SK-N-SH (cell line): ENCODE measurements around the gene TBXA2R. TPM values are rescaled to one million over a fixed set of nuclear protein-coding genes. Genes with fewer than 3 reads are reported as not detected.

Experiments used
- CTCF ChIA-PET: fragments of 300-600, 350-600 bp; formaldehyde crosslinking; extraction: SDS; loops from one replicate; lab custom pipeline; 2021; lab: Yijun Ruan, JAX
- POLR2A ChIA-PET: fragments of 350-600 bp; sonication (Branson Sonifier 250); formaldehyde crosslinking; extraction: SDS; loops from one replicate; lab custom pipeline; 2020; ENCODE audit warnings: antibody characterized with exemption, inconsistent platforms; lab: Yijun Ruan, JAX
- DNase-seq: peaks from one replicate; pipeline ENCODE4 v3.0.0; 2012
- H2AFZ ChIP-seq: fragments of 200-600 bp; sonication (generic); 2 replicates; pipeline ENCODE4 v1.8.1; 2016; ENCODE audit warnings: antibody characterized with exemption, mild to moderate bottlenecking, low read depth
- H3F3A ChIP-seq: fragments of 200-600 bp; sonication (generic); replicated peaks from 2 replicates; pipeline ENCODE3; 2016; ENCODE audit warnings: antibody characterized with exemption, mild to moderate bottlenecking; ENCODE audit not compliant: insufficient read depth
- H3K27ac ChIP-seq, 2 experiments: fragments of 200-500 bp in 1 of 2; fragments of 200-600 bp in 1 of 2; sonication (Bioruptor generic) in 1 of 2; sonication (generic), shearing (Covaris generic) in 1 of 2; 2 replicates each; pipeline versions ENCODE4 v1.5.1 to v1.6.1; 2014 to 2016; ENCODE audit warnings: low read depth in 2 of 2, inconsistent platforms in 1 of 2, low read length in 1 of 2, mild to moderate bottlenecking in 1 of 2, mixed read lengths in 1 of 2
- H3K27me3 ChIP-seq: fragments of 200-600 bp; sonication (generic), shearing (Covaris generic); 2 replicates; pipeline ENCODE4 v1.6.1; 2016; ENCODE audit warnings: mixed run types; ENCODE audit not compliant: insufficient read depth
- H3K36me3 ChIP-seq, 2 experiments: fragments of 200-500 bp in 1 of 2; fragments of 200-600 bp in 1 of 2; sonication (Bioruptor generic) in 1 of 2; sonication (generic) in 1 of 2; replicated peaks in 1 of 2; 2 replicates each; pipeline versions ENCODE3 to v1.5.1; 2014 to 2016; ENCODE audit warnings: low read length in 1 of 2, mild to moderate bottlenecking in 1 of 2; ENCODE audit not compliant: insufficient read depth in 2 of 2, control insufficient read depth in 1 of 2
- H3K4me1 ChIP-seq, 2 experiments: fragments of 200-500 bp in 1 of 2; fragments of 200-600 bp in 1 of 2; sonication (Bioruptor generic) in 1 of 2; sonication (generic), shearing (Covaris generic) in 1 of 2; 2 replicates each; pipeline versions ENCODE4 v1.5.1 to v1.6.1; 2014 to 2016; ENCODE audit warnings: low read depth in 1 of 2, low read length in 1 of 2, mixed run types in 1 of 2; ENCODE audit not compliant: insufficient read depth in 2 of 2, control insufficient read depth in 1 of 2
- H3K4me2 ChIP-seq: fragments of 200-600 bp; sonication (generic), shearing (Covaris generic); 2 replicates; pipeline ENCODE4 v1.6.1; 2017; ENCODE audit warnings: mixed run types
- H3K4me3 ChIP-seq, 2 experiments: fragments of 200-500 bp in 1 of 2; fragments of 200-600 bp in 1 of 2; sonication (Bioruptor generic) in 1 of 2; sonication (generic), shearing (Covaris generic) in 1 of 2; 2 replicates each; pipeline versions ENCODE4 v1.5.1 to v1.8.1; 2014 to 2016; ENCODE audit warnings: low read depth in 2 of 2, inconsistent platforms in 1 of 2, low read length in 1 of 2, mild to moderate bottlenecking in 1 of 2, mixed read lengths in 1 of 2, moderate library complexity in 1 of 2
- H3K79me2 ChIP-seq: fragments of 200-600 bp; sonication (generic); 2 replicates; pipeline ENCODE4 v1.8.1; 2017; ENCODE audit warnings: mild to moderate bottlenecking; ENCODE audit not compliant: insufficient read depth
- H3K9ac ChIP-seq: fragments of 200-600 bp; sonication (generic); 2 replicates; pipeline ENCODE4 v1.6.1; 2017; ENCODE audit warnings: mixed run types
- H3K9me2 ChIP-seq: fragments of 200-600 bp; sonication (generic); 2 replicates; pipeline ENCODE4 v1.6.1; 2017; ENCODE audit warnings: mixed run types
- H3K9me3 ChIP-seq: fragments of 200-600 bp; sonication (generic); 2 replicates; pipeline ENCODE4 v1.6.1; 2017; ENCODE audit warnings: mixed run types, mild to moderate bottlenecking, moderate library complexity
- H4K20me1 ChIP-seq: fragments of 200-600 bp; sonication (generic); 2 replicates; pipeline ENCODE4 v1.6.1; 2017; ENCODE audit warnings: mild to moderate bottlenecking, mixed run types; ENCODE audit not compliant: insufficient read depth
- ELF1 ChIP-seq: IDR thresholded peaks from 2 replicates; pipeline ENCODE4 v1.4.0; 2012
- FOXJ3 ChIP-seq: sonication (generic); formaldehyde crosslinking; IDR thresholded peaks from 2 replicates; pipeline ENCODE4 v1.5.1; 2020; ENCODE audit warnings: mild to moderate bottlenecking, missing genetic modification reagents
- FOXM1 ChIP-seq: IDR thresholded peaks from 2 replicates; pipeline ENCODE4 v1.4.0; 2012; ENCODE audit warnings: low read depth, mild to moderate bottlenecking
- GABPA ChIP-seq: IDR thresholded peaks from 2 replicates; pipeline ENCODE4 v1.4.0; 2012; ENCODE audit warnings: low read depth, mild to moderate bottlenecking
- MXI1 ChIP-seq: IDR thresholded peaks from 2 replicates; pipeline ENCODE4 v1.6.1; 2012; ENCODE audit warnings: mild to moderate bottlenecking, low read depth, low read length, improper control_type of control experiment
- NFIC ChIP-seq: IDR thresholded peaks from 2 replicates; pipeline ENCODE4 v1.4.0; 2012; ENCODE audit warnings: borderline replicate concordance
- POLR2AphosphoS5 ChIP-seq: IDR thresholded peaks from 2 replicates; pipeline ENCODE4 v1.6.1; 2012; ENCODE audit warnings: low read depth, low read length
- REST ChIP-seq: IDR thresholded peaks from 2 replicates; pipeline ENCODE4 v1.6.1; 2012; ENCODE audit warnings: mild to moderate bottlenecking, low read depth, low read length, moderate library complexity
- TAF1 ChIP-seq: IDR thresholded peaks from 2 replicates; pipeline ENCODE4 v1.6.1; 2012; ENCODE audit warnings: low read depth, mild to moderate bottlenecking, low read length, moderate library complexity, borderline replicate concordance
- TEAD4 ChIP-seq: IDR thresholded peaks from 2 replicates; pipeline ENCODE4 v1.4.0; 2012; ENCODE audit warnings: mild to moderate bottlenecking, borderline replicate concordance; ENCODE audit not compliant: insufficient read depth
- ZBTB33 ChIP-seq: IDR thresholded peaks from 2 replicates; pipeline ENCODE4 v1.4.0; 2012; ENCODE audit warnings: low read depth, borderline replicate concordance
- WGBS: methylation state at CpG from one replicate; pipeline ENCODE4 v1.1.6; 2017; ENCODE audit warnings: low lambda C conversion rate; 5-methylcytosine and 5-hydroxymethylcytosine counted together
- polyA plus RNA-seq, 3 experiments: library from polyadenylated mRNA; depleted of rRNA; stranded (reverse); fragments of >200 nt; gene quantifications; 2 replicates each; pipeline ENCODE4 v1.2.3, GENCODE V29; 2012
- TF ChIP-seq, protein P1 (sequence below): IDR thresholded peaks from 2 replicates; pipeline ENCODE4 v1.4.0; 2012; ENCODE audit warnings: low read depth
- TF ChIP-seq, protein P2 (sequence below): fragments of 200-600 bp; sonication (generic); IDR thresholded peaks from 2 replicates; pipeline ENCODE4 v1.6.1; 2017; ENCODE audit warnings: antibody characterized with exemption, mild to moderate bottlenecking, moderate library complexity

Gene TBXA2R
- polyA plus RNA-seq, 1 of the 3 experiments (the other 2 are of a cell fraction): 0.92 TPM

DNA sequence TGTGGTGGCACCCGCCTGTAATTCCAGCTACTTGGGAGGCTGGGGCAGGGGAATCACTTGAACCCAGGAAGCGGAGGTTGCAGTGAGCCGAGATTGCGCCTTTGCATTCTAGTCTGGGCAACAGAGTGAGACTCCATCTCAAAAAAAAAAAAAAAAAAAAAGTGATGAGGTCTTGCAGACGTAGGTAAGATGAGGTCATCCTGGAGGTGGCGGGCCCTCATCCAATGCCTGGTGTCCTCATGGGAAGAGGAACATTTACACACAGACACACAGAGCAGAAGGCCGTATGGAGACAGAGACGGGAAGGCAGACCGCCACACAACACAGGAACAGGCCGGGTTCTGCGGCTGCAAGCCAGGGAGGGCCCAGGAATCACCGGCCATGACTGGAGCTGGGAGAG is 15.5 kb upstream of the TBXA2R start:
- Histone ChIP-seq H3K9me2 (no peaks in the 10 kb centered on the region), H3K27me3 (no peaks in the 10 kb centered on the region), H3K9ac (no peak overlapping the region), H3K36me3 (peaks cover 0 to 19% of the 10 kb centered on the region in 2 experiments), H3K4me1 (peaks cover 8 to 12% of the 10 kb centered on the region in 2 experiments; a peak in 2 of 4 replicates), H3K4me2 (no peak overlapping the region), H3K79me2 (peaks cover 38% of the 10 kb centered on the region), H3K27ac (no peak overlapping the region), H3K4me3 (no peak overlapping the region), H4K20me1 (peaks cover 17% of the 10 kb centered on the region), H2AFZ (no peak overlapping the region), H3K9me3 (no peaks in the 10 kb centered on the region), H3F3A (no peaks in the 10 kb centered on the region)
- WGBS: 87% methylated on average over 11 of the region's 12 CpGs
- ChIA-PET POLR2A (no interaction called here), CTCF (interaction anchor here (0.7 to 5.8 kb wide), 5 partner anchors 36 to 317 kb away, joined by 3 to 49 read pairs (median 4); partner anchors contain the start of gene GIPC3)
- TF ChIP-seq, protein P1, sequence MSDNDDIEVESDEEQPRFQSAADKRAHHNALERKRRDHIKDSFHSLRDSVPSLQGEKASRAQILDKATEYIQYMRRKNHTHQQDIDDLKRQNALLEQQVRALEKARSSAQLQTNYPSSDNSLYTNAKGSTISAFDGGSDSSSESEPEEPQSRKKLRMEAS: no peak
- TF ChIP-seq FOXM1 (no peak), TEAD4 (no peak), GABPA (no peak), TAF1 (no peak), MXI1 (no peak), ELF1 (no peak), NFIC (no peak), REST (no peak), FOXJ3 (CRISPR knock-in tag) (no peak), POLR2AphosphoS5 (no peak), ZBTB33 (no peak)
- TF ChIP-seq, protein P2, sequence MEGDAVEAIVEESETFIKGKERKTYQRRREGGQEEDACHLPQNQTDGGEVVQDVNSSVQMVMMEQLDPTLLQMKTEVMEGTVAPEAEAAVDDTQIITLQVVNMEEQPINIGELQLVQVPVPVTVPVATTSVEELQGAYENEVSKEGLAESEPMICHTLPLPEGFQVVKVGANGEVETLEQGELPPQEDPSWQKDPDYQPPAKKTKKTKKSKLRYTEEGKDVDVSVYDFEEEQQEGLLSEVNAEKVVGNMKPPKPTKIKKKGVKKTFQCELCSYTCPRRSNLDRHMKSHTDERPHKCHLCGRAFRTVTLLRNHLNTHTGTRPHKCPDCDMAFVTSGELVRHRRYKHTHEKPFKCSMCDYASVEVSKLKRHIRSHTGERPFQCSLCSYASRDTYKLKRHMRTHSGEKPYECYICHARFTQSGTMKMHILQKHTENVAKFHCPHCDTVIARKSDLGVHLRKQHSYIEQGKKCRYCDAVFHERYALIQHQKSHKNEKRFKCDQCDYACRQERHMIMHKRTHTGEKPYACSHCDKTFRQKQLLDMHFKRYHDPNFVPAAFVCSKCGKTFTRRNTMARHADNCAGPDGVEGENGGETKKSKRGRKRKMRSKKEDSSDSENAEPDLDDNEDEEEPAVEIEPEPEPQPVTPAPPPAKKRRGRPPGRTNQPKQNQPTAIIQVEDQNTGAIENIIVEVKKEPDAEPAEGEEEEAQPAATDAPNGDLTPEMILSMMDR: no peak
- no peak for DNase-seq
